Mammary epithelial cell (primary cell): Measurements from ENCODE around the gene ARFGAP1.

Source experiments
- EZH2 ChIP-seq: IDR thresholded peaks from 2 replicates; pipeline ENCODE4 v1.6.1; 2012; ENCODE audit warnings: low read length, inconsistent platforms, borderline replicate concordance
- TF ChIP-seq, protein P1 (sequence below), 2 donors: IDR thresholded peaks in 1 of 2; conservative IDR thresholded peaks in 1 of 2; 2 replicates each; pipeline ENCODE4 v1.5.1; 2011 to 2012; ENCODE audit warnings: inconsistent platforms in 2 of 2, low read length in 2 of 2, mild to moderate bottlenecking in 2 of 2, control low read depth in 1 of 2, low read depth in 1 of 2; ENCODE audit not compliant: insufficient read depth in 1 of 2; ENCODE audit errors: extremely low read depth in 1 of 2

DNA sequence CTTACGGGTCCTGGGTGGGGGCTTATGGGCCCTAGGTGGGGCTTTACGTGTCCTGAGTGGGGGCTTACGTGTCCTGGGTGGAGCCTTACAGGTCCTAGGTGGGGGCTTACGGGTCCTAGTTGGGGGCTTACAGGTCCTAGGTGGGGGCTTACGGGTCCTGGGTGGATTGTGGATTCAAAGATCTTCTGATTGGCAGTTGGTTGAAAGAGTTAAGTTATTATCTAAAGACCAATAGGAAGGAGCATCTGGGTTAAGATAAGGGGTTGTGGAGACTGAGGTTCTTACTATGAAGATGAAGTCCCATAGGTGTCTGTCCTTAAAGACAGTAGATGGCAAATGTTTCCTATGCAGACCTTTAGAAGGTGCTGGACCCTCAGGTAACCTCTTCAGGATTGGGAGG is 45.4 kb upstream of the ARFGAP1 start:
- TF ChIP-seq EZH2: no peak
- TF ChIP-seq, protein P1, sequence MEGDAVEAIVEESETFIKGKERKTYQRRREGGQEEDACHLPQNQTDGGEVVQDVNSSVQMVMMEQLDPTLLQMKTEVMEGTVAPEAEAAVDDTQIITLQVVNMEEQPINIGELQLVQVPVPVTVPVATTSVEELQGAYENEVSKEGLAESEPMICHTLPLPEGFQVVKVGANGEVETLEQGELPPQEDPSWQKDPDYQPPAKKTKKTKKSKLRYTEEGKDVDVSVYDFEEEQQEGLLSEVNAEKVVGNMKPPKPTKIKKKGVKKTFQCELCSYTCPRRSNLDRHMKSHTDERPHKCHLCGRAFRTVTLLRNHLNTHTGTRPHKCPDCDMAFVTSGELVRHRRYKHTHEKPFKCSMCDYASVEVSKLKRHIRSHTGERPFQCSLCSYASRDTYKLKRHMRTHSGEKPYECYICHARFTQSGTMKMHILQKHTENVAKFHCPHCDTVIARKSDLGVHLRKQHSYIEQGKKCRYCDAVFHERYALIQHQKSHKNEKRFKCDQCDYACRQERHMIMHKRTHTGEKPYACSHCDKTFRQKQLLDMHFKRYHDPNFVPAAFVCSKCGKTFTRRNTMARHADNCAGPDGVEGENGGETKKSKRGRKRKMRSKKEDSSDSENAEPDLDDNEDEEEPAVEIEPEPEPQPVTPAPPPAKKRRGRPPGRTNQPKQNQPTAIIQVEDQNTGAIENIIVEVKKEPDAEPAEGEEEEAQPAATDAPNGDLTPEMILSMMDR (conservative IDR thresholded peaks at IDR 0.05 in 1 of 2, IDR thresholded peaks at IDR 0.05 in 1 of 2; ENCODE audit: extremely low read depth in 1 of 2, insufficient read depth in 1 of 2, low read depth in 1 of 2, low read length in 2 of 2): no peak
